ENCODE results near the gene MYBBP1A. TPM values are rescaled to one million over a fixed set of nuclear protein-coding genes. Genes with fewer than 3 reads are reported as not detected.

Gene MYBBP1A
- total RNA-seq, 2 donors from 2014 or later: 17.6 to 34.9 TPM

DNA sequence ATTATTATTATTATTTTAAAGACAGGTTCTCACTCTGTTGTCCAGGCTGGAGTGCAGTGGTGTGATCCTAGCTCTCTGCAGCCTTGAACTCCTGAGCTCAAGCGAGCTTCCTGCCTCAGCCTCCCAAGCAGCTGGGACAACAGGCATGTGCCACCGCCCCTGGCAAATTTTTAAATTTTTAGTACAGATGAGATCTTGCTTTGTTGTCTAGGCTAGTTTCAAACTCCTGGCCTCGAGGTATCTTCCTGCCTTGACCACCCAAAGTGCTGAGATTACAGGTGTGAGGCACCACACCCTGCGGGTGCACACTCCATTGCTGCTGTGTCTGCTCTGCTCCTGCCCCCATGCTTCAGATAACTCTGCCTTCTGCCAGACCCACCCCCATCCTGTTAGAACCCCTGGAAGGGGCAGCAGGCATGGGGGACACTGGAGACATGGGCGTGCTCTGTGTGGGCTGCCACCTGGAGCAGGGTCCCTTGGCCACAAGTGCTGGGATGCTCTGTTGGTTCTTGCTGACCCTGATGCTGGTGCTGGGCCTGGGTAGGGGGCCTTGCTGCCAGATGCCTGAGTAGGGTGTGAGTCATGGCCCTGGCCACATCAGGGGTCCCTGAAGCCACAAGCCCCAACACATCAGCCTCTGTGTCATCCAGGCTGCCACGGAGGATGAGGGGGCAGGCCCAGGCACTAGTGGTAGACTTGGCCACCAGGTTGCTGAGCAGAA lies 2.6 kb upstream of the MYBBP1A start:
- DNase-seq (no peak), ATAC-seq (no peak)
- intact Hi-C loops (cut with DNase I): loop anchor here in 1 of 2 donors (10.0 kb wide), 1 partner anchor 133 kb away; no protein-coding TSS in a partner anchor

DNA sequence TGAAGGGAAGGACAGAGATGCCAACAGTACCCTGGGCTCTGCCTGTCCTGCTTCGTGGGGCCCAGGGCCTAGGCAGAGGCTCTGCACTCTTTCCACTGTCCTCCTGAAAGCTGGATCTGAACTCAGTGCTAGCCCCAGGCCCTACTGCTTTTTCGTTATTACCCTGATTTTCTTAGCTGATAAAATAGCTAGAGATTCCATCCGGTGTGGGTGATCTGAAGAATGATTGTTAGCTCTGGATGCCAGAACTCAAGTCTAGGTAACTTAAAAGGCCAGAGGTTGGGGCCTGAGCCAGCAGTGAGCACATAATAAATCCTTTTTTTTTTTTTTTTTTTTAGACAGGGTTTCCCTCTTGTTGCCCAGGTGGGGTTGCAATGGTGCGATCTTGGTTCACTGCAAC lies 1.8 kb upstream of the MYBBP1A start:
- intact Hi-C loops (cut with DNase I): loop anchor here in 1 of 2 donors (10.0 kb wide), 1 partner anchor 132 kb away; no protein-coding TSS in a partner anchor
- DNase-seq (no peak), ATAC-seq (no peak)

DNA sequence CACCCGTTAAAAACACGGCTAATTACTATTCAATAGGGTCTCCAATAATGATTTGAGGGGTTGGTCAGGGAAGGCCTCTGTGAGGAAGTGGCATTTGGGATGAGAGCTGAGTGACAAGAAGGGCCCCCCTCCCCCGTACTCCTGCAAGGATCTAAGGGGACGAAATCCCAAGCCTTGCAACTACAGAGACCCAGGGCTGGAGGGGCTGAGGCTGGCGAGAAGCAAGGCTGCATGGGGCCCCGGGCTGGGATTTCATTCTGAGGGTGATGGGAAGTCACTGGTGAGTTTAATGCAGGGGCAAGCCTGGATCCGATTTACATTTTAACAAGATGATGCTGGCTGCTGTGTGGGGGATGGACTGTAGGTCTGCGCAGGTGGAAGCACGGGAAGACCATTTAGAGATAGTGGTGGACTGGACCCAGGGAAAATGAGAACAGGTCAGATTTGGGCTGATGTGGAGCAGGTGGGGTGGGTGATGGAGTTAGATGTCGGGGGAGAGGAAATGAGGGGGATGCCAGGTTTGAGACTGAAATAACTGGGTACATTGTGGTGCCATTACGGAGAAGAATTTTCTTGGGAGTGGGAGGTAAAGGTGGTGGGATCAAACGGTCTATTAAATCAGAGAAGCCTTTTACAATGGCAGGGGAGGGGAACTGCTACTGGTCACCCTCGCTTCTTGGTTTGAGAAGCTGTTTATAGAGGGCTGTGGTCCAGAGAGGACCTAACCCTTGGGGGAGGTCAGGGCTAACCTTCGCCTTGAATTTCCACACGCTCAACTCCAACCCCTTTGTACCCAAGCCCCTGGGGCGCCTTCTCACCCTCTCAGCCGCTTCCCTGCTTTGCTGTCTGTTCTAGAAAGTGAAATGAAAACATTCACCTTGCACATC lies 932 bp upstream of the MYBBP1A start:
- intact Hi-C loops (cut with DNase I): loop anchor here in 1 of 2 donors (10.0 kb wide), 1 partner anchor 131 kb away; no protein-coding TSS in a partner anchor
- no peak for DNase-seq
- no peak for ATAC-seq

DNA sequence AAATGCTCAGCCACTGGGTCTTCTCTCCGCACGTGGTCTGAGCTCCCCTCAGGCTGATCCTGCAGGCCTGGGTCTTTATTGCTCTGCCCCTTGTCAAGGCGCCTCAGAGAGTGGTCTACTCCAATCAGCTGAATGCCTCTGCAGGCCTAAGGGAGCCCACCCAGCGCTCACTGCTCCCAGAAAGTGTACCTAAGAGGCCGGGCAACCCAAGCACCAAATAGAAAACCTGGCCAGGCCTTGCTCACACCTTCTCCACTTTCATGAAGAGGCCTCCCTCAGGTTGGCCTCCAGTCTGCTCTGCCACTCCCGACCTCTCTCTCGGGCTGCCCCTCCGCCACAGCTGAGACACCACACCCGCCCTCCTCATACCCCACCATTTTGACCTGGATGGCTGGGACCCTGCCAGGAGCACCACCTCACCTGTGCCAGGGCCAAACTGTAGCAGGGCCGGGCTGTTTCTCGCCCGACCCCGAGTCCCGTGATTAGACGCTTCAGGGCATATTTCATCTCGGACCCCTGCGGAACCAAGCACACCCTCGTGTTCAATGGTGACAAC lies 665 bp downstream of the MYBBP1A start:
- ATAC-seq: peak in 1 of 2 donors; percentile 9
- peak; percentile 31 for DNase-seq
- intact Hi-C loops (cut with DNase I): loop anchor here in 1 of 2 donors (10.0 kb wide), 1 partner anchor 130 kb away; no protein-coding TSS in a partner anchor

DNA sequence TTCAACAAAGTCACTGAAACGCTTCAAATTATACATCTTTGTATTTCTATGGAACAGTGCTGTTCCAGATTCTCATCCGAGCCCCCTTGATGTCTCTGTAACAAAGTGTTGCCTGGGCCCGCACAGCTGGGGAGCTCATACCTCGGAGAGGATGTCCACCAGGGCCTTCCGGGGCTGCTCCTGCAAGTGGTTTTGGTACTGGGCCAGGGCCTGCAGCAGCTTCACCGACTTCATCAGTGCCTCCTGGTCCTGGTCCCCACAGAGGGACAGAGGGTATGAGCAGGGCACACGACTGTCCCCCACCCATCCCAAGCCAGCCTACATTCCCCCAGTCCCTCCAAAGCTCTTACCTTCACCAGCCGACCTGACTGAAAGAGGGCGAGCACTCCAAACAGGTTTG lies 1.5 kb downstream of the MYBBP1A start:
- DNase-seq: no peak
- intact Hi-C loops (cut with DNase I): loop anchor here in 1 of 2 donors (10.0 kb wide), 1 partner anchor 129 kb away; no protein-coding TSS in a partner anchor
- no peak for ATAC-seq

DNA sequence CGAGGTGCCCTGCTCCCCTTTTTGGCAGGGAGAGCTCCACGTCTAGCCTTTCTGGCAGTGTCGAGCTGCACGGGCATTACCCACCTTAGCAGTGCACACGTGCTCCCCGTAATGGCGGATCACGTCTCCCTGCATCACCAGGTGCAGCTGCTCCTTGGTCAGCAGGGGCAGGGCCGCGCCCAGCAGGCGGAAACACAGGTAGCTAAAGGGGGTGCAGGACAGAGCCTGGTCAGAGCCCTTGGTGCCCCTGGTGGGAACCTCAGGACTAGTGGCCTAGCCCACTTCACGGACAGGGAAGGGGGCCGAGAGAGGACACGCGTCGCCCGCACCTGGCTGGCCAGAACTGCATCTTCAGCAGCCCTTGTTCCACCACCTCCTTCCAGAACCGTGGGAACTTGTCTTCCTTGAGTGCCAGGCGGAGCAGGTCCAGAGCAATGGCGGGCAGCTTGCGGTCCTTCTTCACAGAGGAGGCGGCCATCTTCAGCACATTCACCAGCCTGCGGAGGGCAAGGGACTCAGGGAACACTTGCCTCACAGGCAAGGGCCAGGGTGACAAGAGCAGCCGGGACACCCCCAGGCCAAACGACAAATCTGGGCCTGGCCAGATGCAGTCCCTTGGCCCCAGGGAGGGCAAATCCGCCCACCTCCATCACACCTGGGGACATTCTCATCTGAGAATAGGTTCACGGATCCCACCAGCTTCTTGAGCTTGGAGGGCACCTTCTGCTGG lies 3.2 kb downstream of the MYBBP1A start:
- ATAC-seq (no peak), DNase-seq (no peak)
- intact Hi-C loops (cut with DNase I): loop anchor here in 1 of 2 donors (10.0 kb wide), 1 partner anchor 127 kb away; no protein-coding TSS in a partner anchor

DNA sequence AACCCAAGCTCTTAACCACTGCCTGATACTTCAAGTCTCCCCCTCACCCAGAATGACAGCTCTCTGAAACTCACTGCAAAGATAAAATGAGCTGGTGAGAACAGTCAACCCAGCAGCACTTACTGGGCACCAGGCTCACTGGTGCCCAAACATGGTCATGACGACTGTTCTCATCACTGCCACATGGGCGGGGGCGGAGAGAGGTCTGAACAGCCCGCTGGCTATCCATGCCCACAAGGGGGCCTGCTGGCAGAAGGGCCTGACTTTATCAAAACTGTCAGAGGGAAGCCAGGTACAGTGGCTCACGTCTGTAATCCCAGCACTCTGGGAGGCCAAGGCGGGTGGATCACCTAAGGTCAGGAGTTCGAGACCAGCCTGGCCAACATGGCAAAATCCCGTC lies 4.0 kb downstream of the MYBBP1A start:
- no peak for DNase-seq
- intact Hi-C loops (cut with DNase I): loop anchor here in 1 of 2 donors (10.0 kb wide), 1 partner anchor 126 kb away; no protein-coding TSS in a partner anchor
- no peak for ATAC-seq

DNA sequence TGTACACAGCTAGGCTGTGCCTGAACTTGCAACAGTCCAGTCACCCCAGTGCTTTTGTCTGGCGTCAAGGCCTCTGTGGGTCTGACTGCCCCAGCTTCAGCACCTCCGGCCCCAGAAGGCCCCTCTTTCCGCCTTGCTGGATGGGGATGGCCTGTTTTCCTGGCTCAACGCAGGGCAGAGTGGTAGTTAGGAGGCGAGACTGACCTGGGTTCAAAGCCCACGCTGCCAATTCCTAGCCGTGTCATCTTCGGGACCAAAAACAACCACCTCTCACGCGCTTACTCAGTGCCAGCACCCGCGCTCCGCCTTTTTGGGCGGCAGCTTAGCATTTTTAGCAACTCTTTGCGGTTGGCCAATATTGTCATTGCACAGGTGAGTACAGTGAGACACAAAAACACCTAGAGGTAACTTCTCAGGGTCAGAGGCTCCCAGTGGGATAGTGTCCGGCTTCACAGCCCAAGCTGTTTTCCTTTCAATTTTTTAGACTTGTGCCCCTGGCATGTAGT lies 4.6 kb downstream of the MYBBP1A start:
- ATAC-seq: no peak

DNA sequence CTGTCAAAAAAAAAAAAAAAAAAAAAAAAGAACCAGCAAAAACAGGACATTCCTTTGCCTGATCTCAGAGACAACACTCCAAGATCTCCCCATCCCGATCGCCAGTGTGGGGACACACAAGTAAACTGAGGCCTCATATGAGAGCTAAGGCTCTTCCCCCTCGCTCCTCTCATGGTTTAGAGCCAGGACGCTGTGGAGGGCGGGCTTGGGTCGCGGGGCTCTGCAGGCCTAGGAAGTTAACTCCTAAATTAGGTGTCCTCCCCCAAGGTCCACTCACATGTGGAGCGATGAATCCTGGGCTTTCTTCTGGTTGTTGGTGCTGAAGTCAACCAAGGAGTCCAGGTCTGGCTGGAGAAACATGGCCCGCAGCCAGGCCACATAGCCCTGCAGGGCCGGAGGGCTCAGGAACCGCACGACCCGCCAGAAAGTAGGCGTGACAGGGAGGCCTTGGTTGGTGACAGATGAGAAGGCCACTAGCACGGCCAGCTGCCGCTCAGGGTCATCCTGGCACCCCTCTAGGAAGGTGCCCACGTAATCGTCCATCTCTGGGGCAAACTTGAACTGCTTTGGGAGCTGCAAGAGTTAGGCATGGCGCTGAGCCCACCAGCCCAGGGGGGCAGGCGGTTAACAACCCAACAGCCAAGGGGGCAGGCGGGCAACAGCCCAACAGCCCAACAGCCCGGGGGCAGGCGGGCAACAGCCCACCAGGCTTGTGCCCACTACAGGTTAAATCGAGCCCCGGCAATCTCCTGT lies 5.2 kb downstream of the MYBBP1A start:
- intact Hi-C loops (cut with DNase I): loop anchor here in 1 of 2 donors (10.0 kb wide), 1 partner anchor 125 kb away; no protein-coding TSS in a partner anchor
- ATAC-seq (no peak), DNase-seq (no peak)

More for the DNA sequence above, 4.6 kb downstream of the MYBBP1A start:
- intact Hi-C loops (cut with DNase I): loop anchor here in 1 of 2 donors (10.0 kb wide), 1 partner anchor 126 kb away; no protein-coding TSS in a partner anchor
- no peak for DNase-seq

DNA sequence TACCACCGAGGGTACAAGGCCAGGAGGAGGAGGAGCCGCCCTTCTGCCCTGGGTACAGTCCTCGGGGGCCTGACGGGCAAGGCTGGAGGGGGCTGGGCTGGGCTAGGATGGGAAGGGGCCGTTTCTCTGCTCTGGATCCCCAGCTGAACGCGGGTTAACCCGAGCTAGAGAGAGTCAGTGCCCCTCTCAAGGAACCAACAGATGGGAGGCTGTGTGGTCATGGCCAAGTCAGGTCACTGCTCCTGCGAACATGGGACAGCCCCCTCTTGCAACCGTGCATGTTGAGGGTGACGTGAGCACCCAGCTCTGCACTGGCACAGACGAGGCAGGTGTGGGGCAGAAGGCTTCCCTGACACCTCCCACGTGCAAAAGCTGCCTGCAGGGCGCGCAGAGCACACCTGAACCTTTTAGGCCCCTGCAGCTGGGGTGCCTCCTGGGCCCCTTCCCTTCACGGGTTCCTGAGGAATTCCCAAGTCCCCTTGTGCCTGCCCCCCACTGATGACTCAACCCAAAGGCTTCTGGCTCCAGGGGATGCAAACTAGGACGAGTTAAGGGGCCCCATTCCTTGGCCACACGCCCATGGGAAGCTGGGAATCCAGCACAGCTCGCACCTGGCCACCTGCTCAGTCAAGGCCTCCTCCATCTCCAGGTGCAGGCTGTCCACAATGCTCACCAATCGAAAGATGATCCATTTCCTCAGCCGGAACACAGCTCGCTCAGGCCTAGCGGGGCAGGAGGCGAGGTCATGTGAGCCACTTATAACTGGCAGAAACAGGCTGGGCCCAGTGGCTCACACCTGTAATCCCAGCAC lies 6.3 kb downstream of the MYBBP1A start:
- no peak for DNase-seq
- ATAC-seq: no peak
- intact Hi-C loops (cut with DNase I): no loop called here

DNA sequence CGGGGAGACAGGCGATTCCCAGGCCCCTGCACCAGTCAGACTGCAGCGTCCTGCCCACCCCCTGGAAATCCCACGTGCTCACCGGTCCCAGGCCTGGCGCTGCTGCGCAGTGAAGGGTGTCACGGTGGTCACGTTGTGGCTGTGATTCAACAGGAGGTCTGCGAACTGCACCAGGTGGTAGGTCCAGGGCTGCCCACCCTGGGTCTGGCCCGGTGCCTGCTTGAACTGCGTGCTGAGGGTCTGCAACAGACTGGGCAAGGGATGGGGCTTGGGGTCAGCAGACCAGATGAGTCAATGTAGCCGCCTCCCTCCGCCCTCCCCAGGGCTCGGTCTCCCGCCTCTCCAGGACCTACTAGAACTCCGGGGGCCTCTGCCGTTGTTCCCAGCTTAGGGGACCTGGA lies 7.1 kb downstream of the MYBBP1A start:
- intact Hi-C loops (cut with DNase I): no loop called here
- DNase-seq (no peak), ATAC-seq (no peak)

DNA sequence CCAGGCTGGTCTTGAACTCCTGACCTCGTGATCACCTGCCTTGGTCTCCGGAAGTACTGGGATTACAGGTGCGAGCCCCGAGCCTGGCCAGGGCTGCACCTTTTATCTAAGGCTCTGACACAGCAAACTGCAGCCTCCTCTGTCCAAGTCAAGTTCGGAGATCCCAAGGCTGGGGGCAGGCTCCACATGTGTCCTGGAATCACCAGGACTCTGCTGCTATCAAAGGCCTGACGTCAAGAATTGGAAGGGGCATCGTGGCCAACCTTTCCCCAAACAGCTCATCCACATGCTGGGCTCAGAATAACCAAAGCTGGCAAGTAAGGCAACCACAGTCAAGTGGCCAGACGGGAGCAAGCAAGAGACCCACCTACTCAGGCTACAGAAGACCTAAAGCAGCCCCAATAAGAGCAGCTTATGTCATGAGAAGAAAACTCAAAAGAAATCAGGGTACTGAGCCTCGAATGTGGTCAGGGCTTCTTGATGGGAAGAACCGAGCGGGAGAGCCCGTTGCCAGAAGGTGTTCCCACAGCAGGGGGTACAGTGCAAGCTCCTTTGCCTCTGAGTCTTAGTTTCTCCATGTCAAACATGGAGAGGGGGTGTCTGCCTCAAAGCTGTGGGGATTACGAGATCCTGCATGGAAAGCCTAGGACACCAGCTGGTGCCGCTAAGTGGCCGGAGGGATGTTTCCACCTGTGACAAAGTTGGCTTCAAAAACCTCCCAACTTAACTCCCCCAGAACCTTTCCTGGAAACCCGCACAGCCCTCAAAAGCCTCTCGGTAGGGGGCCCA lies 7.9 kb downstream of the MYBBP1A start:
- ATAC-seq (no peak), DNase-seq (no peak)
- intact Hi-C loops (cut with DNase I): no loop called here

DNA sequence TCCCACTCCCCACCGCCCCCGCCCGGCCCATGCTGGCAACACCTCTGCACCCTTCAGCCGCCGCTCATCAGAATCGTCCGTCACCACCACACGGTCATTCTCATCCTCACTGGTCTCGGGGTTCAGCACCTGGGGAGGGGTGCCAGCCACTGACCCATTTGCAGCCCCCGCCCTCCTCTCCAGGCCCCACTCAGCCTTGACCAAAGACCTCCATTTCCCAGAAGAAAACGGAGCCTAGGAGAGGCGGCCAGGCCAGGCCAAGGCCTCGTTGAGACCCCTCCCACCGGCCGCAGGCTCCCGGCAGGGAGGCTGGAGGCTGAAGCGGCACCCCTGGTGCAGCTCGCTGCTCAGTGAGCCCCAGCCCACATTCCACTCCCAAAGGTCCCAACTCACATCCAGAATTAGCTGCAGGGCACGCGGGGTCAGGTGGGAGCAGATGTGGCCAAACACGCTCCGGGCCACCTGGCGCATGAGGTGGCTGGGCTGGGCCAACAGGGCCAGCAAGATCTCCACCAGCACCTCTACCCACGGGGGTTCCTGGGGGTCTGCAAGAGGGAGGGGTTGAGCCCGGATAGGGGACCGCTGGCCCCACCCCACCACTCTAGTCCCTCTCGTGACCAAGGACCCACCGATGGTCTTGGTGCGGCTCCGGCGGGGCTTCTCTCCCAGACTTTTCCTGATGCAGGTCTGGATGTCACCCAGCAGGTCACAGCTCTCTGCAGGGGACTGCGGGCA lies 9.8 kb downstream of the MYBBP1A start:
- DNase-seq: no peak
- intact Hi-C loops (cut with DNase I): no loop called here
- ATAC-seq: no peak

DNA sequence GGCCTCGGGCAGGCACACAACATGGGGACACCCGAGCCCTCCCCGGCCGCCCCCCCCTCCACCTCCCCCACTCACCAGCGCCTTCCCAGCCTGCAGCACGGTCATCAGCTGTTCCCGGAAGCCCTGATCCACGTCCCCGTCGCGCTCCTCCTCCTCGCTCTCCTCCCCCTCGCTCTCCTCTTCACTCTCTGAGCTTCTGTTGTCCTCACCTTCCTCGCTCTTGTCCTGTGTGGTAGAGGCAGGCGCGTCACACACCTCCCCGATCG lies 10.3 kb downstream of the MYBBP1A start:
- no peak for ATAC-seq
- intact Hi-C loops (cut with DNase I): no loop called here
- peak; percentile 20 for DNase-seq

DNA sequence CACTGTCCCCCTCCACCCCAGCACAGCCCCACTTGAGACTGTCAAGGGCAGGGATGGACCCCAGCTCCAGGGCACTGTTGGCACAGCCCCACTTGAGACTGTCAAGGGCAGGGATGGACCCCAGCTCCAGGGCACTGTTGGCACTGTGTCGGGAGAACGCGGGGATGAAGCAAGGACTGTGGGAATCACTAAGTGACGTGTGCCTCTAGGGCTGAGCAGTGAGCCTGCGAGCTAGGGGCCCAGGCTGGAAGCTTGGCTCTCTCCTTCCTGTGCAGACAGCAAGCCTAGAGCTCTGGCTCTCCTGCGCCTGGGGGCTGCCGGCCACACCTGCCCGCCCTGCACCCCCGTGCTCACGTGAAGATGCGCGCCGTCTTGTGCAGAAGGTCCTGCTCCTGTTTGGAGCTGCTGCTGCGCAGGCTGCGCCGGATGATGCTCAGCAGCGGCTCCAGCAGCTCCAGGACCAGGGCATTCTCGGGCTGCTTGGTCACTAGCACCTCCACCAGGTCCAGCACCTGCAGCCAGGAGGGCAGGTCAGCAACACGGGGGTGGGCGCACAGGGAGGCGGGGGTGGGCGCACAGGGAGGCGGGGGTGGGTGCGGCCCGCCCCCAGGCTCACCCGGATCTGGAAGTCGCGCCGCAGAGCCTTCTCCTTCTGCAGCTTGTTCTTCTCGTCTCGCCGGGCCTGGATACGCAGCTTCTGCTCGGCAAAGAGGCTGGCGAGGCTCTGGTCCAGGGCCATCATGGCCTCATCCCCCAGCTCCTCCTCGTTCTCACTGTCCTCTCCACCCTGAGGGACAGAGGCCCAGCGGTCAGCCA lies 10.8 kb downstream of the MYBBP1A start:
- intact Hi-C loops (cut with DNase I): no loop called here
- DNase-seq (no peak), ATAC-seq (no peak)

Data from left cardiac atrium (tissue), 4 donors.